ENCODE measurements around the gene RELL2.

- no peak for TF ChIP-seq CTCF (tag by site-specific recombination; IDR thresholded peaks at IDR 0.05)
- TF ChIP-seq REST (tag by site-specific recombination; IDR thresholded peaks at IDR 0.05), result no peak
- no peak for TF ChIP-seq ZNF48 (tag by site-specific recombination; IDR thresholded peaks at IDR 0.05)
- no peak for TF ChIP-seq REPIN1 (tag by site-specific recombination; IDR thresholded peaks at IDR 0.05; ENCODE audit: low read depth)
- no peak for TF ChIP-seq RBAK (tag by site-specific recombination; IDR thresholded peaks at IDR 0.05)
- no peak for TF ChIP-seq ZNF302 (tag by site-specific recombination; IDR thresholded peaks at IDR 0.05; ENCODE audit: low read depth)
- TF ChIP-seq HIC1 (tag by site-specific recombination; IDR thresholded peaks at IDR 0.05), result no peak
- no peak for TF ChIP-seq ELK4 (IDR thresholded peaks at IDR 0.05; ENCODE audit: borderline replicate concordance, low read depth, low read length)
- TF ChIP-seq ZBTB7A (tag by site-specific recombination; IDR thresholded peaks at IDR 0.05; ENCODE audit: low read depth), result no peak
- no peak for TF ChIP-seq ZBTB20 (tag by site-specific recombination; IDR thresholded peaks at IDR 0.05)
- no peak for TF ChIP-seq ZNF324 (tag by site-specific recombination; IDR thresholded peaks at IDR 0.05)
- TF ChIP-seq ZNF692 (tag by site-specific recombination; IDR thresholded peaks at IDR 0.05), result no peak
These were observed 34.2 kb upstream of the RELL2 start for GRCh38 chr5:141602606-141603005.

All from HEK293 (cell line).